ENCODE results near the gene LRCOL1.

The LRCOL1 gene

GRCh38 chr12:132581348-132582057 is 28.9 kb downstream of the LRCOL1 start:
- no peak for DNase-seq

GRCh38 chr12:132580701-132581292 is 29.6 kb downstream of the LRCOL1 start:
- no peak for DNase-seq

GRCh38 chr12:132579744-132580143 is 30.6 kb downstream of the LRCOL1 start:
- DNase-seq = no peak

- no peak for DNase-seq
Measured at GRCh38 chr12:132578826-132579225, 31.6 kb downstream of the LRCOL1 start.

GRCh38 chr12:132578118-132578517 is 32.3 kb downstream of the LRCOL1 start:
- DNase-seq = no peak

GRCh38 chr12:132577191-132577920 is 33.0 kb downstream of the LRCOL1 start:
- no peak for DNase-seq

- no peak for DNase-seq
Measured at GRCh38 chr12:132576701-132577100, 33.7 kb downstream of the LRCOL1 start.

- DNase-seq = no peak
Measured at GRCh38 chr12:132575661-132576060, 34.7 kb downstream of the LRCOL1 start.

- DNase-seq = no peak
Measured at GRCh38 chr12:132574271-132574996, 35.9 kb downstream of the LRCOL1 start.

- DNase-seq = no peak
Measured at GRCh38 chr12:132572801-132573760, 37.3 kb downstream of the LRCOL1 start.

GRCh38 chr12:132572106-132572505 is 38.3 kb downstream of the LRCOL1 start:
- no peak for DNase-seq

- no peak for DNase-seq
Measured at GRCh38 chr12:132571598-132571997, 38.8 kb downstream of the LRCOL1 start.

GRCh38 chr12:132571051-132571450 is 39.3 kb downstream of the LRCOL1 start:
- DNase-seq = no peak

- no peak for DNase-seq
Measured at GRCh38 chr12:132570635-132571034, 39.7 kb downstream of the LRCOL1 start.

- DNase-seq = no peak
Measured at GRCh38 chr12:132569856-132570480, 40.4 kb downstream of the LRCOL1 start.

- DNase-seq = no peak
Measured at GRCh38 chr12:132568826-132569480, 41.4 kb downstream of the LRCOL1 start.

- DNase-seq = no peak
Measured at GRCh38 chr12:132568301-132568700, 42.1 kb downstream of the LRCOL1 start.

GRCh38 chr12:132566516-132567131 is 43.8 kb downstream of the LRCOL1 start:
- DNase-seq = no peak

- DNase-seq = no peak
Measured at GRCh38 chr12:132565365-132565764, 45.0 kb downstream of the LRCOL1 start.

- DNase-seq = no peak
Measured at GRCh38 chr12:132563911-132564310, 46.5 kb downstream of the LRCOL1 start.
